Brain microvascular endothelial cell (primary cell): Measurements from ENCODE around the gene ATP6V1A.

ENCODE experiments used
- DNase-seq: peaks from one replicate; pipeline ENCODE4 v3.0.0-alpha.2; 2020
- H3K27ac ChIP-seq: fragments of 250-450 bp; sonication (Bioruptor Pico); 2 replicates; pipeline ENCODE4 v1.5.1; 2020; ENCODE audit warnings: mild to moderate bottlenecking, moderate library complexity
- H3K27me3 ChIP-seq: fragments of 250-450 bp; sonication (Bioruptor Pico); replicated peaks from 2 replicates; pipeline ENCODE4 v1.5.1; 2020; ENCODE audit warnings: mild to moderate bottlenecking
- H3K36me3 ChIP-seq: fragments of 250-450 bp; sonication (Bioruptor Pico); replicated peaks from 2 replicates; pipeline ENCODE4 v1.5.1; 2020; ENCODE audit warnings: mild to moderate bottlenecking
- H3K4me3 ChIP-seq: 2 replicates; pipeline ENCODE4 v1.5.1; 2011; ENCODE audit warnings: low read depth, mild to moderate bottlenecking, control low read depth, low read length, moderate library complexity
- CTCF ChIP-seq: IDR thresholded peaks from 2 replicates; pipeline ENCODE4 v1.5.1; 2011; ENCODE audit warnings: low read depth, mild to moderate bottlenecking, moderate library complexity, low read length, control low read depth, inconsistent platforms; ENCODE audit errors: missing control alignments
- in situ Hi-C: cut with HindIII; loops from 2 replicates; pipeline ENCODE4 v1.10.0; 2017; ENCODE audit warnings: low sequenced_read_pairs, low pct_ligation_motif_present

Gene ATP6V1A

GRCh38 chr3:113831103-113831355 is 84.2 kb downstream of the ATP6V1A start:
- Histone ChIP-seq H3K27ac (peak overlapping the region; percentile 28), H3K36me3 (no peaks in the 10 kb centered on the region), H3K27me3 (no peaks in the 10 kb centered on the region), H3K4me3 (no peak overlapping the region)
- in situ Hi-C loops = no loop called here
- TF ChIP-seq CTCF = no peak
- DNase-seq = no peak

- Histone ChIP-seq H3K36me3 (no peaks in the 10 kb centered on the region), H3K4me3 (no peak overlapping the region), H3K27me3 (no peaks in the 10 kb centered on the region), H3K27ac (no peak overlapping the region)
- in situ Hi-C loops = no loop called here
- no peak for TF ChIP-seq CTCF
- DNase-seq = no peak
Measured at GRCh38 chr3:113832477-113833164, 85.8 kb downstream of the ATP6V1A start.

DNA sequence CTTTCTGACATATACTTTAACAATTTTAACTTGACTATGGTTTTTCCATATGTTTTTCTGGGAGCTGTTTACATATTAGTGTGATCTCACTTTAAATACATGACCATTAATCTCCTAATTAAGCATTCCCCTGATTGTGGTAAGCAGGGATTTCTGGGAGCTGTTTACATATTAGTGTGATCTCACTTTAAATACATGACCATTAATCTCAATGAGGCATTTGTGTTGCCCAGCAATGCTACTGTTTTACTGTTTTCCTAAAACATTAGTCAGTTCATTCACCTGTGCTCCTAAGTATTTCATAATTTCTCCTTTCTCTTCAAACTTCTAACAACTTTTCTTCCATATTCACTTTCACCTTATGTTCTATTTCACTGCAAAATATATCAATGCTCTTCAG is 88.1 kb downstream of the ATP6V1A start:
- in situ Hi-C loops = no loop called here
- H3K27ac ChIP-seq = no peak overlapping the region

GRCh38 chr3:113838631-113839209 is 91.9 kb downstream of the ATP6V1A start, which contains the start of gene GRAMD1C:
GRAMD1C (plus strand) TSS chr3:113838788; CDS start chr3:113838910, 122 bp downstream.
- H3K4me3 ChIP-seq = peak within 1 kb of the TSS; percentile 72
- H3K27ac ChIP-seq = peak within 1 kb of the TSS; percentile 61
- peak; percentile 77 for DNase-seq
- in situ Hi-C loops = no loop called here
- H3K36me3 ChIP-seq = no peaks in the 10 kb centered on the region
- TF ChIP-seq CTCF = peak; percentile 90
- H3K27me3 ChIP-seq = no peaks in the 10 kb centered on the region

More for the DNA sequence above, 88.1 kb downstream of the ATP6V1A start:
- DNase-seq = no peak
- H3K4me3 ChIP-seq = no peak overlapping the region
- H3K27me3 ChIP-seq = no peaks in the 10 kb centered on the region
- no peak for TF ChIP-seq CTCF
- H3K36me3 ChIP-seq = no peaks in the 10 kb centered on the region

GRCh38 chr3:113839551-113839950 is 92.7 kb downstream of the ATP6V1A start:
- peak overlapping the region; percentile 72 for H3K4me3 ChIP-seq
- in situ Hi-C loops = no loop called here
- H3K27ac ChIP-seq = no peak overlapping the region
- no peak for TF ChIP-seq CTCF
- DNase-seq = no peak
- H3K36me3 ChIP-seq = no peaks in the 10 kb centered on the region
- no peaks in the 10 kb centered on the region for H3K27me3 ChIP-seq
